Activated CD4-positive, alpha-beta memory T cell treated with anti-CD3 and anti-CD28 coated beads, Interleukin-2, amount 10 ng/mL, durations not matched to agents 7 days and 5 days (primary cell): ENCODE results near the gene EPHB2. TPM values are rescaled to one million over a fixed set of nuclear protein-coding genes. Genes with fewer than 3 reads are reported as not detected.

ENCODE experiments used
- CTCF ChIA-PET: fragments of 350-600 bp; sonication (Branson Sonifier 250); formaldehyde crosslinking; loops from one replicate; lab custom pipeline; 2021; ENCODE audit warnings: antibody characterized with exemption, inconsistent platforms; lab: Charles Lee
- POLR2A ChIA-PET: fragments of 350-600 bp; sonication (Branson Sonifier 250); formaldehyde crosslinking; loops from one replicate; lab custom pipeline; 2021; ENCODE audit warnings: antibody characterized with exemption; lab: Charles Lee
- DNase-seq: peaks from one replicate; pipeline ENCODE4 v3.0.0-alpha.2; 2020
- H3K27ac Mint-ChIP-seq: one replicate; pipeline ENCODE4 v1.8.0; 2021; ENCODE audit warnings: mild to moderate bottlenecking, mixed read lengths
- H3K27me3 Mint-ChIP-seq: one replicate; pipeline ENCODE4 v1.8.0; 2021; ENCODE audit warnings: mixed read lengths
- H3K36me3 Mint-ChIP-seq: one replicate; pipeline ENCODE4 v1.8.0; 2021; ENCODE audit warnings: low read depth, mixed read lengths
- H3K4me1 Mint-ChIP-seq: one replicate; pipeline ENCODE4 v1.8.0; 2021; ENCODE audit warnings: mixed read lengths
- H3K4me3 Mint-ChIP-seq: one replicate; pipeline ENCODE4 v1.8.0; 2021; ENCODE audit warnings: mild to moderate bottlenecking, mixed read lengths
- H3K9me3 Mint-ChIP-seq: one replicate; pipeline ENCODE4 v1.8.0; 2021; ENCODE audit warnings: mixed read lengths
- total RNA-seq, 2 experiments: library from RNA; stranded (reverse); gene quantifications; one replicate each; pipeline ENCODE4 v1.2.3, GENCODE V29; 2021

EPHB2 gene
- total RNA-seq, 2 experiments from 2014 or later = not detected

DNA sequence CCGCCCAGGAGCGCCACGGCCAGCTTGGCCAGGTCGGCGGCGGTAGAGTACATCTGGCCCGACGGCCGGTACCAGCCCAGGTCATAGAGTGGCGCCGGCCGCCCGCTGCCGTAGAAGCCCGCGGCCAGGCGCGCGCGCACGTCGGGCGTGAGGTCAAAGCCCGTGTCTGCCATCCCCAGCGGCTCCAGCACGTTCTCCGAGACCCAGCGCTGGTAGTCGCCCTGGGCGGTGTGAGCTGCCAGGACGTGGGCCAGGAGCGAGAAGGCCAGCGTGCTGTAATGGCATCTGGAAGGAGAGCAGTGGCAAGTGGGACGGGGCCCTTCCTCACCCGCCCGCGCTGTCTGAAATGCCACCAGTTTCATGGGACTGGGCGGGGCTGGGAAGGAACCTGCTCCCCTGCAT, 243.1 kb downstream of the EPHB2 start:
- H3K27ac Mint-ChIP-seq = no peak overlapping the region
- ChIA-PET CTCF (no interaction called here), POLR2A (no interaction called here)
- H3K9me3 Mint-ChIP-seq = no peaks in the 10 kb centered on the region
- H3K27me3 Mint-ChIP-seq = peaks cover 41% of the 10 kb centered on the region
- H3K36me3 Mint-ChIP-seq = no peaks in the 10 kb centered on the region
- no peak for DNase-seq
- no peaks in the 10 kb centered on the region for H3K4me1 Mint-ChIP-seq
- no peak overlapping the region for H3K4me3 Mint-ChIP-seq

DNA sequence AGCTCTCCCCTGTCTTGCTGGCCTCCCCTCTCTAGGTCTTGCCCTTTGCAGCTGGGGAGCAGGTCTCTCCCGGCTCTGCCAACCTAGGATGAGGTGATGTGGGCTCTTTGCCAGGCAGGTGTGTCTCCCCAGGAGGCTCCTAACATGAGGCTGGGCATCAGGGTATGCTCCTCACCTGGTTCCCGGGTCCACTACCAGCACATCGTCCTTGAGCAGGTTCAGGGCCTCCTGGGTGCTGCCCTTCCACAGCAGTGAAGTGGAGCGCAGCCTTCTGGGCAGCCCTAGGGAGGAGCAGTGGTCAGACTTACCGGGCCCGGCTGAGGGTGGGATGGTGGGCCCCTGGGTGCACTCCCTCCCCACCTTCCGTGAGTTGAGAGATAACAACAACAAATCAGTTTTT, 244.5 kb downstream of the EPHB2 start:
- no peak overlapping the region for H3K27ac Mint-ChIP-seq
- H3K27me3 Mint-ChIP-seq = peaks cover 37% of the 10 kb centered on the region
- no peaks in the 10 kb centered on the region for H3K4me1 Mint-ChIP-seq
- DNase-seq = no peak
- H3K36me3 Mint-ChIP-seq = no peaks in the 10 kb centered on the region
- no peaks in the 10 kb centered on the region for H3K9me3 Mint-ChIP-seq
- CTCF ChIA-PET = no interaction called here
- POLR2A ChIA-PET = no interaction called here
- H3K4me3 Mint-ChIP-seq = no peak overlapping the region

DNA sequence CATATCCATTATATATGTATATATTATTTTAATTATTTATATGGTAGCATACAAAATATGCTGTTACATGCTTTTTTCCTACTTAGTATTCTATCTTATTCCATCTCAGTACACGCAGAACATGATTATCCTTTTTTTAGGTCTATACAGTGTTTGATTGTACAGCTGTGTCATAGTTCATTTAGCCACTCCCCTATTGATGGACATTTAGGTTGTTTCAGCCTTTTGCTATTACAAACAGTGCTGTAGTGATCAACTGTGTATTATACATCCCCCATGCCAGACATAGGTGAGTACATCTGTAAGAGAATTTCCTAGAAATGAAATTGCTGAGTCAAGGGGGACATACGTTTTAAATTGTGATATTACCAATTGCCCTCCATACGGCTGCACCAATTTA, 246.4 kb downstream of the EPHB2 start:
- POLR2A ChIA-PET = no interaction called here
- no peaks in the 10 kb centered on the region for H3K4me1 Mint-ChIP-seq
- no peaks in the 10 kb centered on the region for H3K36me3 Mint-ChIP-seq
- H3K27ac Mint-ChIP-seq = no peak overlapping the region
- CTCF ChIA-PET = interaction anchor here (1.0 to 1.2 kb wide), 3 partner anchors 14 to 227 kb away, joined by 3 to 4 read pairs (median 3); no protein-coding TSS in a partner anchor
- no peaks in the 10 kb centered on the region for H3K9me3 Mint-ChIP-seq
- peaks cover 25% of the 10 kb centered on the region for H3K27me3 Mint-ChIP-seq
- no peak for DNase-seq
- no peak overlapping the region for H3K4me3 Mint-ChIP-seq

GRCh38 chr1:22958556-22958955, 247.9 kb downstream of the EPHB2 start:
- no peak overlapping the region for H3K4me3 Mint-ChIP-seq
- H3K9me3 Mint-ChIP-seq = no peaks in the 10 kb centered on the region
- no peaks in the 10 kb centered on the region for H3K36me3 Mint-ChIP-seq
- no peak overlapping the region for H3K27ac Mint-ChIP-seq
- H3K27me3 Mint-ChIP-seq = peaks cover 19% of the 10 kb centered on the region
- ChIA-PET CTCF (no interaction called here), POLR2A (no interaction called here)
- no peak for DNase-seq
- H3K4me1 Mint-ChIP-seq = no peaks in the 10 kb centered on the region

GRCh38 chr1:22959545-22960360, 249.1 kb downstream of the EPHB2 start:
- POLR2A ChIA-PET = no interaction called here
- Mint-ChIP-seq H3K9me3 (no peaks in the 10 kb centered on the region), H3K4me3 (no peak overlapping the region), H3K36me3 (no peaks in the 10 kb centered on the region), H3K27ac (no peak overlapping the region), H3K4me1 (no peaks in the 10 kb centered on the region), H3K27me3 (peaks cover 8% of the 10 kb centered on the region)
- CTCF ChIA-PET = interaction anchor here (1.2 kb wide), 1 partner anchor 224 kb away, joined by 3 read pairs; no protein-coding TSS in a partner anchor
- no peak for DNase-seq

DNA sequence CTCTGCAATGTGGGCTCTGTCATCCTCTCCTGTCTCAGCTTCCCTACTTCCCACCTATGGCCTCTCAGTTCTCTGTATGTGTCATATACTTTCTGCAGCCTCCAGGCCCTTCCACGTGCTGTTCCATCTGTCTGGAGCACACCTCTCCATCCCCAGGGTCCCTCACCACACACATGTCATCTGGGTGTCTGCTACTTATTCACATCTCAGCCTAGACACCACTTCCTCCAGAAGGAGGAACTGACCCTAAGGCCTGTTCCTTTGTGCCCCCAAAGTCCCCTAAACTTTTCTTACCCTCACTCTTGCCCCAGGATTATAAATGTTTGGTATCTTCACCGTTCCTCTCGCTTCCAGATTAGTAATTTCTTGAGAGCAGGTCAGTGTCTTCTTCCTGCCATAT, 251.9 kb downstream of the EPHB2 start:
- ChIA-PET POLR2A (no interaction called here), CTCF (no interaction called here)
- no peaks in the 10 kb centered on the region for H3K36me3 Mint-ChIP-seq
- H3K27ac Mint-ChIP-seq = no peak overlapping the region
- no peak overlapping the region for H3K4me3 Mint-ChIP-seq
- H3K4me1 Mint-ChIP-seq = no peaks in the 10 kb centered on the region
- H3K27me3 Mint-ChIP-seq = peaks cover 6% of the 10 kb centered on the region
- H3K9me3 Mint-ChIP-seq = peaks cover 7% of the 10 kb centered on the region
- no peak for DNase-seq

DNA sequence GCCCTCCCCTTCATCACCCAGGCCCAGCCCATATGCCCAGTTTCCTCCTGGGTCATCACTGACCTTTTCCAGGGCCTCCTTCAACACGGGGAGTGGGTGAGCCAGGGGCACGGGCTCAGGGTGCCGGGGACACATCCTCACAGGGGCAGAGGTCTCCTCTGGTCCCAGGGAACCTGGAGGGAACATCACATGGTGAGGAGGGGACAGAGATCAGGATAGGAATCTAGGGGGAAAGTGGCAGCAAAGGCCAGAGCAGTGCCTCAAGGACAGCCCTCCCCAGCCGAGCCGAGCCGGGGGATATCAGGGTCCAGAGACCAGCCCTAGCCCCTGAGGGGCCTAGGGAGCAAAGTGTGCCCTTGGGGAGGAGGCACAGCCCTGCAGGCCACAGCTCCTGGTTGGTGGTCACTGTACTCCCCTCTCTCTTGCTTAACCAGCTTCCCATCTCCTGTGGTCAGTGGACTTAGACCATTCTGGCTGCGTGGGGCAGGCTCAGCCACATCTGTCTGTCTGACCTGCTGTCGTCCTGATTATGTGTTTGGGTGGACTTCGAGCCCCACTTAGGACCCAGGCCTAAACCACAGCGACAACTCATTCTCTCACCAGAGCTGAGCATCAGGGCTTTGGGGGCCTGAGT, 252.5 kb downstream of the EPHB2 start:
- POLR2A ChIA-PET = no interaction called here
- Mint-ChIP-seq H3K4me3 (no peak overlapping the region), H3K4me1 (no peaks in the 10 kb centered on the region), H3K27ac (no peak overlapping the region), H3K27me3 (peaks cover 10% of the 10 kb centered on the region), H3K36me3 (no peaks in the 10 kb centered on the region), H3K9me3 (peaks cover 7% of the 10 kb centered on the region)
- CTCF ChIA-PET = interaction anchor here (1.3 kb wide), 1 partner anchor 258 kb away, joined by 5 read pairs; no protein-coding TSS in a partner anchor
- no peak for DNase-seq

DNA sequence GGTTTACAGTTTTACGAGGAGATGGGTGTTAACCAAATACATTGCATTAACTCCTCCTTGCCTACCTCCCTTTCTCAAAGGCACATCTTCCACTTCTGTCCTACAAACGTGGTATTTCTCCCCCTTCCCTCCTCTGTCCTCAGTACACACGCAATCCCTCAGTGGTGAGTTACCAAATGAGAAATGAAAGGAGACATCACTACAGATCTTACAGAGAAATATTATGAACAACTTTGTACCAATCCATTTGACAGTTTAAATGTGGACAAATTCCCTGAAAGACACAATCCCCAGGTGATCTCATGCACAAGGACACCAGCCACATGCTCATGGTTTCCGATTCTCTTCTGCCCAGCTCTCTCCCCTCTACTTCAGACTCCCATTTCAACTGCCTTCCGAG, 255.7 kb downstream of the EPHB2 start:
- ChIA-PET POLR2A (no interaction called here), CTCF (no interaction called here)
- Mint-ChIP-seq H3K27me3 (peaks cover 36% of the 10 kb centered on the region), H3K4me3 (no peak overlapping the region), H3K4me1 (no peaks in the 10 kb centered on the region), H3K36me3 (no peaks in the 10 kb centered on the region), H3K9me3 (peaks cover 7% of the 10 kb centered on the region), H3K27ac (no peak overlapping the region)
- DNase-seq = no peak

GRCh38 chr1:22967833-22968232, 257.2 kb downstream of the EPHB2 start:
- no peak overlapping the region for H3K4me3 Mint-ChIP-seq
- H3K4me1 Mint-ChIP-seq = no peaks in the 10 kb centered on the region
- peaks cover 7% of the 10 kb centered on the region for H3K9me3 Mint-ChIP-seq
- H3K36me3 Mint-ChIP-seq = no peaks in the 10 kb centered on the region
- H3K27me3 Mint-ChIP-seq = peaks cover 45% of the 10 kb centered on the region
- H3K27ac Mint-ChIP-seq = no peak overlapping the region
- DNase-seq = no peak
- CTCF ChIA-PET = no interaction called here
- POLR2A ChIA-PET = no interaction called here

DNA sequence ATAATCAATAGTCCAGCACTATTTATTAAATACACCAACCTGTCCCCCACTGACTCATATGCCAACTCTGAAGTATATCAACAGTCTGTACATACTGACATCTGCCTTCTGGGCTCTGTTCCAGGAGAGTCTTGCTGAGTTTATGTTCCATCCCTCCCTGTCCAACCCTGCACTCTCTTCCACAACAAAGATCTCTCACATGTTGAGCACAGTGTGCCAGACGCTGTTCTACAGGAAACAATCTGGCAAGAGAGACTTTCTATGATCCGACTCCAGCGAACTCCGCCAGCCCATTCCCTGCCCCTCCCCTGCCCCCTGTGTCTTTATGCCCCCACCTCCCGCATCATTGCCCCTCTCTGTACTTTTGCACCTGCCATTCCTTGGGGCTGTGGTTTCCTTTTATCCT, 258.7 kb downstream of the EPHB2 start:
- H3K27ac Mint-ChIP-seq = no peak overlapping the region
- no peak for DNase-seq
- H3K36me3 Mint-ChIP-seq = no peaks in the 10 kb centered on the region
- no peaks in the 10 kb centered on the region for H3K4me1 Mint-ChIP-seq
- CTCF ChIA-PET = no interaction called here
- H3K4me3 Mint-ChIP-seq = no peak overlapping the region
- peaks cover 7% of the 10 kb centered on the region for H3K9me3 Mint-ChIP-seq
- H3K27me3 Mint-ChIP-seq = peaks cover 48% of the 10 kb centered on the region
- POLR2A ChIA-PET = no interaction called here

DNA sequence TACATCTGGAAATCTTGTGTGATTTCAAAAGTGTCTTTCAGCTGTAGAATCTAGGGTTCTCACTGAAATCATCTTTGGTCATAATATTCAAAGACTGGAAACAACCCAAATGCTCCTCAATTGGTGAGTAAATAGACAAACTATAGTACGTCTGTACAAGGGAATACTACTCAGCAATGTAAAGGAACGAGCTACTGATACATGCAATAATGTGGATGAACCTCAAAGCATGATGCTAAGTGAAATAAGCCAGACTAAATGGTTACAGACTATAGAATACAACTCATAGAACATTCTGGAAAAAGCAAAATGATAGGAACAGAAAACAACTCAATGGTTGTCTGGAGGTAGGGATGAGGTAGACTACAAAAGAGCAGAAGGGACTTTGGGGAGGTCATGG, 259.5 kb downstream of the EPHB2 start:
- CTCF ChIA-PET = interaction anchor here (1.5 kb wide), 1 partner anchor 13 kb away, joined by 4 read pairs; no protein-coding TSS in a partner anchor
- POLR2A ChIA-PET = no interaction called here
- no peaks in the 10 kb centered on the region for H3K4me1 Mint-ChIP-seq
- no peak for DNase-seq
- no peaks in the 10 kb centered on the region for H3K36me3 Mint-ChIP-seq
- H3K4me3 Mint-ChIP-seq = no peak overlapping the region
- H3K27me3 Mint-ChIP-seq = peaks cover 48% of the 10 kb centered on the region
- peaks cover 7% of the 10 kb centered on the region for H3K9me3 Mint-ChIP-seq
- no peak overlapping the region for H3K27ac Mint-ChIP-seq
